NCI-H2196 treated with DMSO at 0.1 percent for 48 hours (cell line): ENCODE data around the gene CALY.
"Not testable (repeated sequence)": the region's sequence is repeated elsewhere in the genome, so short reads cannot be mapped to it uniquely, and the experiment has no call there.

Experiments used
- DNase-seq: peaks from one replicate; lab custom pipeline; 2025; ENCODE audit not compliant: unreplicated experiment; lab: John Stamatoyannopoulos, UW

Gene CALY

GRCh38 chr10:133332936-133333699 is 3.6 kb downstream of the CALY start:
- DNase-seq, result no peak

GRCh38 chr10:133329491-133330202 is 7.0 kb downstream of the CALY start:
- DNase-seq, result peak; percentile 20

GRCh38 chr10:133328358-133329343 is 8.0 kb downstream of the CALY start:
- DNase-seq, result no peak

GRCh38 chr10:133327651-133328357 is 8.9 kb downstream of the CALY start:
- no peak for DNase-seq

DNA sequence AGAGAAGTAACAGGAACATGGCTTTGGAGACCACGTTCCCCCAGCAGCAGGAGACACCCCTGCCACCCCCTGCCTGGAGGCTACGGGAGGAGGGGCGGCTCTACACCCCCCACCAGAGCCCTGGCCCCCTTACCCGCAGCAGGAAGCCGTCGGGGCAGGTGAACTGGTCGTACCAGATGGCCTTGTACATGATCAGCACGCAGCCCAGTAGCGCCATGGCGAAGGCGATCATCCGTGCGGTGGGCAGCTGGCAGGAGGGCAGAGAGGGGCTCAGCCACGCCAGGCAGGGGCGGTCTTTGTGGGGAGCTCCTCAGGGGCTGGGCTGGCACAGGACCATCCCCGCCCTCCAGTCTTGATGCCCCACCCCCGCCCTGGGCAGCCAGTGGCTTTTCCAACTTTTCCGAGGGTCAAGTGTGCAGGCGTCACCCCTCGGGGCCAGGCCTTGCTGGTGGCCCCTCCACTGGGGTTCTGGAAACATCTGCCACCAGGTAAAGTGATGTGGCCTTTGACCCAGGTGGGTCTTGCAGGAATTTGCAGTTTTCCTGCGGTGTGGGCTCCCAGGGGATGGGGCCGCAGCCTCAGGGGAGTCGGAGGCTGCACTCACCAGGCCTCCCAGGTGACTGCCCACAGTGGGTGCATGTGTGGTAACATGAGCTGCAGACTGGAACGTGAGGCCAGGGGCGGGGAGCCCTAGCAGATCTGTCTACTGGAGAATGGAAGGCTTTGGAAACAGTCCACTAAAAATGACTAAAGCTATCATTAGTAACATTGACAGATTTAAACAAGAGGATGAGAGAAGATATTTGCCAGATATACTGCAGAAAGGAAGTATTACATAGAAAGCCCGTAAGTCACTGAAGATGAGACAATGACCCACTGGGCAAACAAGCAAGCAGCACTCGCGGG is 9.7 kb downstream of the CALY start:
- DNase-seq, result no peak

DNA sequence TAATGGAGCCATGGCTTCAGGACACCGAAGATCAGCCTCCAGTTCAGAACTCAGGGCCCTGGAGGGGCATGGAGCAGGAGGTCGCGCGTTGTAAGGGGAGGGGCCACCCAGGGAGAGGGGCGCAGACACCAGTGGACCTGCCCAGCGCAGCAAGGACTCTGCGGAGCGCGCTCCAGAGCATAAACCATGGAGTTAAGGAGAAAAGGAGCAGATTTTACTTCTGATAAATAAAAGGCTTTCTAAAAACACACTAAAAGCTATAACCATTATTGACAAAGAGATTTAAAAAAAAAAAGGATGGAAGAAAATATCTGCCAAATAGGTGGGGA is 10.5 kb downstream of the CALY start:
- no peak for DNase-seq

DNA sequence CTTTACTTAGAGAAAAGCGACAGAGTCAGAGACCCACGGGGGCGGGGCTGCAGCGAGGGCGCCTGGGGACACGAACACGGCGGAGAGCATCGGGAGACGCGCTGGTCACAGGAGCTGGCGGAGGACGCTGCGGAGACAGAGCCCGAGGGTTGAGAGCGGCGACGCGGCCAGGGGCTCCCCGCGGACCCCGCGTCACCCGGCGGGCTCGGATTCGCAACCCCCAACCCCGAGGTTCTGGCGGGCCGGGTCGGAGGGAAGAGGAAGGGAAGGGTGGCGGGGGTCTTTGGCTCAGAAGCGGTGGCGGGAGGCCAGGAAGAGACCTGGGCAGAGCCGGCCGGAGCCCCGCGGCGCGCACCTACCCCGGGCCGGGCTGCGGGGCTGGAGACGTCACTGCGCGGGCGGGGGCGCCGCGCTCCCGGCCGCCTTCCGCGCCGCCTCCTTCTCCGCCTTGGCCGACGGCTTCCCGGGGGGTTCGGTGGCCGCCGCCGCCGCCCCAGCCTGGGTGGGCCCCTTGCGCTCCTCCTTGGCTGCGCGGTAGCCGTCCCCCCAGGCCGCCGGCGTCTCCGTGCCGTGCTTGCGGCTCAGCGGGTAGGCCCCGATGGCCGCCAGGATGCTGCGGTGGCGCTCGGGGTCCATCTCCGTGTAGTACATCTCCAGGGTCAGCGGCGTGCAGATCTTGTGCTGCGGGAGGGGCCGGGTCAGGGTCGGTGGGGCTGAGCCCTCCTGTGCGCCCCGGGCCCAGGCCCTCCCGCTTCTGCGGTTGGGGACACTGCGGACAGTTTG is 11.1 kb downstream of the CALY start:
- DNase-seq, result no peak

- DNase-seq, result no peak
Observed at GRCh38 chr10:133324857-133325260, 11.8 kb downstream of the CALY start.

DNA sequence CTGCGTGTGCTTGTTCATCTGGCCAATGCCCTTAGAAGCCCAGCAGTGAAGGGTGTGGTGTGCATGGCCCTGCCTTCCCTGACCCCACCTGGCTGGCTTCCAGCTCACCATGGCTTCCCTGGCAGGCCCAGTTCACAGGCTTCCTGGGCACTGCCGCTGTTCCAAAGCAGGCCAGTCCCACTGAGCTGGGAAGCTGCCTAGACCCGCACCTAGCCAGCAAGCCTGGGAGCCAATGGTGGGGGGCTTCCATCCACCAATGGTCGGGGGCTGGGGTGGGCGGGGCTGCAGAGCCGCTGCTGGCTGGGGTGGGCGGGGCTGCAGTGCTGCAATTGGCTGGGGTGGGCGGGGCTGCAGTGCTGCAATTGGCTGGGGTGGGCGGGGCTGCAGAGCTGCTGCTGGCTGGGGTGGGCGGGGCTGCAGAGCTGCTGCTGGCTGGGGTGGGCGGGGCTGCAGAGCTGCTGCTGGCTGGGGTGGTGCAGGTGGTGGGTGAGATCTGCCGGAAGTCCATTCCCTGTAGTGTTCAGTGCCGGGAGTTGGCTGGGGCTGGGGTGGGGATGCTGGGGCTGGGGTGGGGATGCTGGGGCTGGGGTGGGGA is 12.4 kb downstream of the CALY start:
- DNase-seq, result peak; percentile 62

GRCh38 chr10:133322064-133322709 is 14.5 kb downstream of the CALY start:
- DNase-seq, result not testable (repeated sequence)

DNA sequence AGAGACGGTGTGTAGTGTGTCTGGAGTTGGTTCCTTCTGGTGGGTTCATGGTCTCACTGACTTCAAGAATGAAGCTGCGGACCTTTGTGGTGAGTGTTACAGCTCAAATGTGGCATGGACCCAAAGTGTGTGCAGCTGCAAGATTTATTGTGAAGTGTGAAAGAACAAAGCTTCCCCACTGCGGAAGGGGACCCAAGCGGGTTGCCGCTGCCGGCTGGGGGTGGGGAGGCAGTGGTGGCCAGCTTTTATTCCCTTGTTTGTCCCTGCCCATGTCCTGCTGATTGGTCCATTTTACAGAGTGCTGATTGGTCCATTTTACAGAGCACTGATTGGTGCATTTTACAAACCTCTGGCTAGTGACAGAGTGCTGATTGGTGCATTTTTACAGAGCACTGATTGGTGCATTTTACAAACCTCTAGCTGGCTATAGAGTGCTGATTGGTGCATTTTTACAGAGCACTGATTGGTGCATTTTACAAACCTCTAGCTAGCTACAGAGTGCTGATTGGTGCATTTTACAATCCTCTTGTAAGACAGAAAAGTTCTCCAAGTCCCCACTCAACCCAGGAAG is 15.8 kb downstream of the CALY start:
- DNase-seq, result not testable (repeated sequence)

GRCh38 chr10:133318494-133319127 is 18.1 kb downstream of the CALY start:
- DNase-seq, result no peak

DNA sequence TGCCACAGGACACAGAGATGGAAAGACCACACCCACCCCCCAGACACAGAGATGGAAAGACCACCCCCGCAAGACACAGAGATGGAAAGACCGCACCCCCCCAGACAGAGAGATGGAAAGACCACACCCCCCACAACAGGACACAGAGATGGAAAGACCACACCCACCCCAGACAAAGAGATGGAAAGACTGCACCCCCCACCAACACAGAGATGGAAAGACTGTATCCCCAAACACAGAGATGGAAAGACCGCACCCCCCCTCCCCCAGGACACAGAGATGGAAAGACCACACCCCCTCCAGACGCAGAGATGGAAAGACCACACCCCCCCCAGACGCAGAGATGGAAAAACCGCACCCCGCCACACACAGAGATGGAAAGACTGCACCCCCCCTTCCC is 20.0 kb downstream of the CALY start:
- no peak for DNase-seq

GRCh38 chr10:133316266-133316665 is 20.4 kb downstream of the CALY start:
- no peak for DNase-seq

DNA sequence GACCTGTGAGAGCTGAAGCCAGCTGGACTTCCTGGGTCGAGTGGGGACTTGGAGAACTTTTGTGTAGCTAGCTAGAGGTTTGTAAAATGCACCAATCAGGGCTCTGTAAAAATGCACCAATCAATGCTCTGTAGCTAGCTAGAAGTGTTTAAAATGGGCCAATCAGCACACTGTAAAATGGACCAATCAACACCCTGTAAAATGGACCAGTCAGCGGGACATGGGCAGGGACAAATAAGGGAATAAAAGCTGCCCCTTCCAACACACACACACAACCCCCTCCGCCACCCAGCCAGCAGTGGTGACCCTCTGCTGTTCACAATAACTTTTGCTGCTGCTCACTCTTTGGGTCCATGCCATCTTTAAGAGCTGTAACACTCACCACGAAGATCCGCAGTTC is 20.8 kb downstream of the CALY start:
- DNase-seq, result no peak

- no peak for DNase-seq
Observed at GRCh38 chr10:133314911-133315310, 21.8 kb downstream of the CALY start.

DNA sequence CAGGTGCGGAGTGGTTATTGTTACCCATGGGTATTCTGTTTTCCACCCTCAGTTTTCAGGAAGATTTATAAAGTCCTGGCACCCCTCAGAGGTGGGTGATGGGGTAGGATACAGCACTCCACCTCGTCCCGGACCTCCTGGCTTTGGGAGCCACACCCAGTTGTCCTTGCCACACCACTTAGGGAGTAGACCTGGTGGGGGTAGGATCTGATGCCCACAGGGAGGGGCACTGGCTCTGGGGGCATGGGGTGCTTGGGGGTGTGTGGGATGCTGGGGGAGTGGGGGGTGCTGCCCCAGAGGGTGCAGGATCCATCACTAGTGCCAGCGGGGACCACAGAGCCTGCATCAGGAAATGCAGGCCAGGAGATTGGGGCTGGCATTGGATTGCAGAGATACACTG is 23.5 kb downstream of the CALY start:
- no peak for DNase-seq
